RWPE2 (cell line): ENCODE results near the gene IFI27.

Experiments
- ATAC-seq: fragments of 200-7000 bp; cut with Tn5 transposase; 3 replicates; pipeline ENCODE4 v1.9.1; 2021; ENCODE audit warnings: low read depth
- DNase-seq: peaks from one replicate; pipeline ENCODE4 v3.0.0-alpha.2; 2020; ENCODE audit warnings: low spot score
- H3K27ac ChIP-seq: fragments of 450-650 bp; 2 replicates; pipeline ENCODE4 v1.5.1; 2017; ENCODE audit warnings: mild to moderate bottlenecking; ENCODE audit not compliant: poor library complexity, severe bottlenecking
- H3K27me3 ChIP-seq: fragments of 250-450 bp; sonication (Bioruptor Pico); 2 replicates; pipeline ENCODE4 v1.5.1; 2021; ENCODE audit warnings: mild to moderate bottlenecking, moderate library complexity; ENCODE audit not compliant: insufficient read depth, poor library complexity, severe bottlenecking
- H3K36me3 ChIP-seq: fragments of 250-450 bp; sonication (Bioruptor Pico); 2 replicates; pipeline ENCODE4 v1.5.1; 2020; ENCODE audit warnings: low read depth, mild to moderate bottlenecking, moderate library complexity
- H3K4me1 ChIP-seq: fragments of 250-450 bp; sonication (Bioruptor Pico); 2 replicates; pipeline ENCODE4 v1.5.1; 2021; ENCODE audit warnings: mild to moderate bottlenecking, moderate library complexity; ENCODE audit not compliant: insufficient read depth, poor library complexity, severe bottlenecking
- H3K4me3 ChIP-seq: fragments of 250-450 bp; sonication (Bioruptor Pico); 2 replicates; pipeline ENCODE4 v1.5.1; 2021; ENCODE audit warnings: mild to moderate bottlenecking, moderate library complexity; ENCODE audit not compliant: severe bottlenecking
- H3K9me3 ChIP-seq: fragments of 250-450 bp; sonication (Bioruptor Pico); 2 replicates; pipeline ENCODE4 v1.5.1; 2021; ENCODE audit warnings: mild to moderate bottlenecking, moderate library complexity; ENCODE audit not compliant: severe bottlenecking
- CTCF ChIP-seq: fragments of 450-650 bp; IDR thresholded peaks from one replicate; pipeline ENCODE4 v1.5.1; 2017; ENCODE audit warnings: mild to moderate bottlenecking, moderate library complexity; ENCODE audit not compliant: poor library complexity, severe bottlenecking

The IFI27 gene

GRCh38 chr14:94089479-94089878, 21.1 kb upstream of the IFI27 start:
- Histone ChIP-seq H3K27ac (no peak overlapping the region), H3K27me3 (no peaks in the 10 kb centered on the region), H3K36me3 (peaks cover 4% of the 10 kb centered on the region; the same call in 1 of the 2 replicates), H3K4me1 (peaks cover 12% of the 10 kb centered on the region), H3K9me3 (no peaks in the 10 kb centered on the region), H3K4me3 (no peak overlapping the region)
- TF ChIP-seq CTCF: no peak
- DNase-seq (no peak), ATAC-seq (peak; percentile 48; the same call in 1 of the 3 replicates)

DNA sequence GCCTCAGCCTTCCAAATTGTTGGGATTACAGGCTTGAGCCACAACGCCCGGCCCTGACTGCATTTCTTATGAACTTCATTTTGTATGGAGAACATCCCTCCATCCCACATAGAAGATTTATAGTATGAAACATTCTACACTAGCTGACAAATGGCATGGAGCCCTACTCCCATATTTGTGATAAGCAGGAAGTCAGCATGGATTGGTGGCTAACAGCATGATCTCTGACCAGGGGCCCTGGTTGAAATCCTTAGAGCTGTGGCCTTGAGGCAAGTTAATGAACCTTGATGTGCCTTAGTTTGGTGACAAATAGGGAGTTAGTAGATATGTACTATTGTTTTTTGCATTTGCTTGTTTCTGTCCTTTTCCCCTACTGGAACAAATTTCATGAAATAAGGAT, 17.1 kb upstream of the IFI27 start:
- Histone ChIP-seq H3K27me3 (no peaks in the 10 kb centered on the region), H3K36me3 (peaks cover 11% of the 10 kb centered on the region), H3K9me3 (no peaks in the 10 kb centered on the region), H3K4me1 (peaks cover 12% of the 10 kb centered on the region), H3K4me3 (no peak overlapping the region), H3K27ac (no peak overlapping the region)
- no peak for DNase-seq
- TF ChIP-seq CTCF: no peak
- ATAC-seq: no peak

GRCh38 chr14:94097091-94097490, 13.4 kb upstream of the IFI27 start:
- ATAC-seq (no peak), DNase-seq (no peak)
- no peaks in the 10 kb centered on the region for H3K4me1 ChIP-seq
- H3K4me3 ChIP-seq: no peak overlapping the region
- H3K27ac ChIP-seq: no peak overlapping the region
- TF ChIP-seq CTCF: no peak
- peaks cover 7% of the 10 kb centered on the region; the same call in 1 of the 2 replicates for H3K36me3 ChIP-seq
- H3K27me3 ChIP-seq: no peaks in the 10 kb centered on the region
- no peaks in the 10 kb centered on the region for H3K9me3 ChIP-seq

GRCh38 chr14:94098326-94098992, 12.1 kb upstream of the IFI27 start:
- H3K27me3 ChIP-seq: no peaks in the 10 kb centered on the region
- H3K4me3 ChIP-seq: no peak overlapping the region
- DNase-seq (no peak), ATAC-seq (no peak)
- no peak overlapping the region for H3K27ac ChIP-seq
- TF ChIP-seq CTCF: no peak
- no peaks in the 10 kb centered on the region for H3K4me1 ChIP-seq
- no peaks in the 10 kb centered on the region for H3K9me3 ChIP-seq
- H3K36me3 ChIP-seq: peaks cover 7% of the 10 kb centered on the region; the same call in 1 of the 2 replicates

- H3K9me3 ChIP-seq: no peaks in the 10 kb centered on the region
- no peak for TF ChIP-seq CTCF
- no peak for DNase-seq
- no peak overlapping the region for H3K27ac ChIP-seq
- H3K4me1 ChIP-seq: no peaks in the 10 kb centered on the region
- H3K4me3 ChIP-seq: no peak overlapping the region
- H3K36me3 ChIP-seq: peaks cover 7% of the 10 kb centered on the region; the same call in 1 of the 2 replicates
- ATAC-seq: no peak
- no peaks in the 10 kb centered on the region for H3K27me3 ChIP-seq
These were observed 11.5 kb upstream of the IFI27 start for GRCh38 chr14:94099006-94099405.
